HG02642 (cell line): ENCODE results near the gene APBA2.

Experiments
- ATAC-seq: cut with Tn5 transposase; IDR thresholded peaks from one replicate; pipeline ENCODE4 v1.9.1; 2021; ENCODE audit warnings: mild to moderate bottlenecking; ENCODE audit not compliant: unreplicated experiment, poor library complexity

Gene APBA2

DNA sequence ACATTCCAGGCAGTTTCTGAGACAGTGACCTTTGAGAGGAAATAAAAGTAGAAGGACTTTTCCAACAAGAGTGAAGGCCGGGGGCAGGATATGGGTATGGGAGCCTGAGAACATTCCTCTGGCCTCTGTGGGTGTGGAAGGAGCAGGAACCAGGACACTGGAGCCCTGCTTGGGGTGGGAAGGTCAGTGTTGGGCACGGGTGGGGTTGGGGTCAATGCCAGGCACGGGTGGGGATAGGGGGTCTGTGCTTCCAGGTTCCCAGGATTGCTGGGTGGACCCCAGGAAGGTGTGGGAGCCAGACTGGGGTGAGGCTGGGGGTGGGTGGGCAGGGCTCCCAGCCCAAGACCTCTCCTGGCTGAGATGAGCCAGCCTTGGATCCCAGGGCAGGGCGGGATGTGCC lies 220.3 kb downstream of the APBA2 start:
- no peak for ATAC-seq

DNA sequence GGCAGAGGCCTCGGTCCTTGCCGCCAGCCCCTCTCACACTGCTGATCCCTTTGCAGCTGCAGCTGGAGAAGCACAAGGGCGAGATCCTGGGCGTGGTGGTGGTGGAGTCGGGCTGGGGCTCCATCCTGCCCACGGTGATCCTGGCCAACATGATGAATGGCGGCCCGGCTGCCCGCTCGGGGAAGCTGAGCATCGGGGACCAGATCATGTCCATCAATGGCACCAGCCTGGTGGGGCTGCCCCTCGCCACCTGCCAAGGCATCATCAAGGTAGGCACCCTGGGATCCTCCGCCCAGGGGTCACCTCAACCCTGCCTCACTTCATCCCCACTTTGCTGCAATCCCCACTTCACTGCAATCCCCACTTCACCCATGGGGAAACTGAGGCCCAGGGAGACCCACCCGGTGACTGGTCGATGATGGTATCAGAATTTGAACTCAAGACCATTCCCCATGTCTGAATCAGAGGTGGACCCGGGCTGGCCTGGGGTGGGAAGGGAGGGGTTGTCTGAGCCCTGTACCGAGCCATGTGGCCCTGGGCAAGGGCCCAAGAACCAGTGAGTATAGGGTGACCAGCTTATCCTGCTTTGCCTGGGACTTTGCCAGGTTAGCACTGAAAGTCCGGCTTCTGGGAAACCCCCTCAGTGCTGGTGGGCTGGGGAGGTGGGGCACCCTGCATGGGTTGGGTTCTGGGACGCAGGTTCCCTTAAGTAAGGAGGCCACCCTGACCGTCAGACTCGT lies 220.9 kb downstream of the APBA2 start:
- ATAC-seq = no peak

DNA sequence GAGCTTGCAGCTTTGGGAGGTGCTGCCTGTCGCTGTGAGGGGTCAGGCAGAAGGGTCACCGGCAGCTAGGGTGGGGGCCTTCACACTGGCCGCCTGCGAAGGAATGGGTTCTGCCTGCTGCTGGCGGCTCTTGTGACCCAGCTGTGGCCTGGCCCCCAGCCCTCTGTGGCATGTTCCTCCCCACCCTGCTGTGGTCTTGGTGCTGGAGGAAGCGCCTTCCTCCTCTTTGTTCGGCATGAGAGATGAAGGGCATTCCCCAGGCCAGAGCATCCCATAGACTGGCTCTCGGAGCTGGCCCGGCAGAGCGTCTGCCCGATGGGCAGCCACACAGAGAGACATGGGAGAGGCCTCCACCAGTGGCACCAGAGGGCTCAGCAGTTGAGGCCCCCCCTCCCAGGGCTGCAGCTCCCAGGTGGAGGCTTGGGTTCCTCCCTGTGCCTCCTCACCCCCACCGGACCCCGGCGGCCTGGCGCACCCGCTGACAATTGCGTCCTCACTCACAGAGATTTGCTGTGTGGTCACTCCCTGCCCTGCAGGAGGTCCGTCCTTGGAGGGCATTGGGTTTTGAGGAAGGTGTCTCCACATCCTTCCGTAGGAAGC lies 221.6 kb downstream of the APBA2 start:
- ATAC-seq = no peak

DNA sequence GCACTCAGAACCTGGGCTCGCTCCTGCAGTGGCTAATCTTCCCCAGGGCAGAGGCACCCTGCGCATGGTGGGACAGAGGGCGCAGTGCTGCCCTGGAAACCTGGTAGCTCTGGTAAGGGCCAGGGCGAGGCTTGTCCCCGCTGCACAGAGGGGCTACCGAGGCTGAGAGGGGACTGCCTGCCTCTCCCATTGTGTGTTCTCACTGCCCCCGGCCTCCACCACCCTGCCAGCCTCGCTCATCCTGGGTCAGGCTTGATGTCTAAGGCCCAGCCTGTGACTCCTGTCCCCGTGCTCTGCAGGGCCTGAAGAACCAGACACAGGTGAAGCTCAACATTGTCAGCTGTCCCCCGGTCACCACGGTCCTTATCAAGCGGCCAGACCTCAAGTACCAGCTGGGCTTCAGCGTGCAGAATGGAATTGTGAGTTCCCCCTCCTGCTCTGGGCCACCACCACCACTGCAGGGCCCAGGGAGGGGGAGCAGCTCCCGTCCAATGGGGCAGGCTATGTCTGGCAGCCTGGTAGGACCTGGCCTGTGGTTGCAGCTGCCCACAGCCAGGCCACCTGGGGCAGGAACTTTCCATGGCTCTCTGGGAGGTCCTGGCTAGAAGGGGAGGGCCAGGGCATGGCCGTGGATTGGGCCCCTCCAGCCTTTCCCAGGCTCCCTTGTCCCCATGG lies 222.3 kb downstream of the APBA2 start:
- no peak for ATAC-seq

DNA sequence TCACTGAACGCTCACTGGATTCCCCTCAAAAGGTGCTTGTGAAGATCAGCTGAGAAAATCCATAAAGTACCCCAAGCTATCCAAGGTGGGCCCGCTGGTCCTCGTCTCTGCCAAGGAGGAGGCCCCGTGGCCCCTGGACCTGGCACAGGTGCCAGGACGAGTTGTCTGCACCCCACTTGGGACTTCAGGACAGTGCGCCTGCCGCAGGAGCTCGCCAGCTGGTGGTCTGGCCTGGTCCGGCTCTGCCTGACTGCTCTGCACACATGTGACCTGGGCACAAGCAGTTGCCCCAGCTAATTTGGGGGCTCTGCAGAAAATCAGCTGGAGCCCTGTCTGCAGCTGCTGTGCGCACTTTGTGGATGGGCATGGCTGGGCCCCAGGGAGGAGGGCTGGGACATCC lies 224.0 kb downstream of the APBA2 start:
- ATAC-seq = no peak

DNA sequence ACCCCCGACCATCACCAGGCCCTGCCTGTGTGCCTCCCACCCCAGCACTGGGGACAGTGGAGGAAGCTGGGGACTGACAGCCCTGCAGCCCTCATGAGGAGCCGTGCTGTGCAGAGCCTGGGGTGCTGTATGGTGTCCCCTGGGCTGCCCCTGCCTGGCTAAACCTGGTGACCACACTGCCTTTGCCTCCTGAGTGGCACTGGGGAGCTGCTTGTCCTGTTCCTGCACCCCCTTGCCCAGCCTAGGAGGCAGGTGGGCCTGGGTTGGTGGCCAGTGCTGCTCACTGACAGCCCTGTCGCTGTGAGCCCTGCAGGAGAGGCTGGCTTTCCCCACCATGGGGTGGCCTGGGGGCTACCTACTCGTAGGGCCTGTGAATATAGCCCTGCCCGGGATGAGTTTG lies 224.4 kb downstream of the APBA2 start:
- ATAC-seq = no peak

DNA sequence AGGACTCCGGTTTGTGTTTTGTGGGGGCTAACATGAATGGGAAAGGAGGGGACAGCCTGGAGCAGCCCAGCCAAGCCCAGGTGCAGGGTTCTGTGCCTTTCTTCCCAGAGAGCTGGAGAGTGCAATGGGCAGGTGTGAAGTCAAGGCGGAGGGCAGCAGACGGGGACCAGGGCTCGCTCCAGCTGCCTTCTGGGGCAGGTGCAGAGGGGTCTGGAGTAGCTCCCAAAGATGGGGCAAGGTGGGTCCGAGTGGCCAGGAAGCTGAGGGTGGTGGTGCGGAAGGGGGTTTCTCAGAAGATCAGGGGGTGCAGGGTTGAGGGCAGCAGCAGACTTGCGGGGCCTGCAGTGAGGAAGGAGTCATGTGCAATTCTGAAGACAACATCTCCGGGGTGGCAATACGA lies 225.0 kb downstream of the APBA2 start:
- ATAC-seq = no peak

DNA sequence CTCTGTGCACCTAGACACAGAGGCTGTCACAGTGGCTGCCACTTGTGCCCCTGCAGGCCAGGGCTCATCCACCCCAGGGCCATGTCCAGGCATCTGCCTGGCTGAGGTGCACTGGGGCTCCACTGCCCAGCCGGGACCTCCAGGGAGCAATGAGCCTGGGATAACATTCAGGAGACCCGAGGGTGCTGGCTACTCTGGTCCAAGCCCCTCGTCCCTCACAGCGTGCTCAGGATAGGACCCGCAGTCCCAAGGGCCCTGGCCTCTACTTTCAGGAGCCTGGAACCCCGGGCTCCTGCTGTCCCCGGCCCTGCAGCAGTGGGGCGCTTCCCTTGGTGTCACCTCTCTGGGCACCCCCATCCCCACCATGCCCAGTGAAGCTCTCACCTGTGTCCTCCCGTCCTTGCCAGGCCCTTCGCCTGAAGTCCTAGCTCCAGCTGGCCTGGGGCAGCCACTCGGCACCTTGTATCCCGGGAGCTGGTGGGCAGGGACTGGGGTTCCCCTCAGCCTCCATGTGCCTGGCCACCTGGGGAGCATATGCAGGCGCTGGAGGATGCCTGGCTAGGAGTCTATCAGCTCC lies 226.0 kb downstream of the APBA2 start:
- ATAC-seq = no peak

DNA sequence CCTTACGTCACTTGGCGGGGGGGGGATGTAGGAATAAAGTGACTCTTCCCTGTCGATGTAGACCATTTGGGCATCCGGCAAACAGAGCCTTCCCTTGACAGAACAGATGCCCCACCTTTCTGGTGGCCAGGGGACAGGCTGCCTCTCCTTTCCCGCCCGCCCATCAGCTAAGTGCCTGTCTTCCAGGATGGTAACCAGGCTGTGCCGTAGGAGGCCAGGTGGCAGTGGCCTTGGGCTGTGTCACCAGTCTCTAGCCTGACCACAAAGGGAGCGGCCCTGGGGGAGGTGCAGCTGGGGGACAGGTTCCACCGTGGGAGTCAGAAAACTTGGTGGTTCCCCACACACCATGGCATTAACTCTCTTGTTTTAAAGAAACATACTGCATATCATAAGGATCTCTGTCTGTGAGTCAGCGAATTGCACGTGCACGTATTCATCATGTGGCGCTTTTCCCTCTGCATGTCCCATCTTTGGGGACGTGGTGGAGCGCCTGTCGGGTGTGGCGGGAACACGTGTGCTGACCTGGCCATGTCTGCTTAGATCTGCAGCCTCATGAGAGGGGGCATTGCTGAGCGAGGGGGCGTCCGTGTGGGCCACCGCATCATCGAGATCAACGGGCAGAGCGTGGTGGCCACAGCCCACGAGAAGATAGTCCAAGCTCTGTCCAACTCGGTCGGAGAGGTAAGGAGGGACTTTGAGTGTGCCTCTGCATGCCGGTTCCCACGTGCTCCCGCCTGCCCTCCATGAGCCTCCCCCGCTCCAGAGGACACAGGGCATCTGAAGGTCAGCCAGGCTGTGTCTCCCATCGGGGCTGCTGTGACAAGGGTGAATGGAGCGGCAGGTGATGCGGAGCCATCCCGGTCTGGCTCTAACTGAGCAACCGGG lies 227.8 kb downstream of the APBA2 start:
- no peak for ATAC-seq

DNA sequence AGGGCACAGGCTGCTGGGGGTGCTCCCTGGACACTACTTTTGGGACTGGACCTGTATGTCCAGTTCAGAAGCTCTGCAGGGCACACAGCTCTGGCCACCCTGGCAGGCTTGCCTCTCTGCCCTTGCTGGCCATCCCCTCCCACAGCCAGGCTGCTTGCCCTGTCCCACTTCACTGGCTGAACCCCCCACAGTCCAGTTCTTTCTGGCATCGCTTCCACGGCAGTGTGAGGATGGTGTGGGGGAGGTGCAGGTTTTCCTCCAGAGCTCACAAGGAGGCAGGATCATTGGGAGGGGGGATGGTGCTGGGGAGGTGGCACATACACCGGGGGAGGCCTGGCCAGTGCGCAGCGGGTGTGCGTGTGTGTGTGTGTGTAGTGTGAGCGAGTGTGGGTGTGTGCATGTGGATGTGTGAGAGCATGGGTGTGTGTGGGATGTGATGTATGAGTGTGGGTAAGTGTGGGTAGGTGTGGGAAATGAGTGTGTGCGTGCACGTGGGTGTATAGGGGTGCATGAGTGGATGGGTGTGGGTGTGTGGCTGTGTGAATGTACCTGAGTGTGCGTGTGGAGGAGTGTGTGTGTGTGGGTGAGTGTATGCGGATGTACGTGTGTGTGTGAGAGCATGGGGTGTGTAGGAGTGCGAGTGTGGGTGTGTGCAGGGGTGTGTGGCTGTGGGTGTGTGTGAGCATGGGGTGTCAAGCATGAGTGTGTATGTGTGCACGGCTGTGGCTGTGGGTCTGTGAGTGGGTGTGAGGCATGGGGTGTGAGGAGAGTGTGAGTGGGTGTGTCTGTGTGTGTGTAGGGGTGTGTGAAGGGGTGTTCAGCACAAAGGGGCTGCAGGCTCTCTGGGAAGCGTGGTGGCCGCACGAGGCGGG lies 228.7 kb downstream of the APBA2 start:
- ATAC-seq = no peak

DNA sequence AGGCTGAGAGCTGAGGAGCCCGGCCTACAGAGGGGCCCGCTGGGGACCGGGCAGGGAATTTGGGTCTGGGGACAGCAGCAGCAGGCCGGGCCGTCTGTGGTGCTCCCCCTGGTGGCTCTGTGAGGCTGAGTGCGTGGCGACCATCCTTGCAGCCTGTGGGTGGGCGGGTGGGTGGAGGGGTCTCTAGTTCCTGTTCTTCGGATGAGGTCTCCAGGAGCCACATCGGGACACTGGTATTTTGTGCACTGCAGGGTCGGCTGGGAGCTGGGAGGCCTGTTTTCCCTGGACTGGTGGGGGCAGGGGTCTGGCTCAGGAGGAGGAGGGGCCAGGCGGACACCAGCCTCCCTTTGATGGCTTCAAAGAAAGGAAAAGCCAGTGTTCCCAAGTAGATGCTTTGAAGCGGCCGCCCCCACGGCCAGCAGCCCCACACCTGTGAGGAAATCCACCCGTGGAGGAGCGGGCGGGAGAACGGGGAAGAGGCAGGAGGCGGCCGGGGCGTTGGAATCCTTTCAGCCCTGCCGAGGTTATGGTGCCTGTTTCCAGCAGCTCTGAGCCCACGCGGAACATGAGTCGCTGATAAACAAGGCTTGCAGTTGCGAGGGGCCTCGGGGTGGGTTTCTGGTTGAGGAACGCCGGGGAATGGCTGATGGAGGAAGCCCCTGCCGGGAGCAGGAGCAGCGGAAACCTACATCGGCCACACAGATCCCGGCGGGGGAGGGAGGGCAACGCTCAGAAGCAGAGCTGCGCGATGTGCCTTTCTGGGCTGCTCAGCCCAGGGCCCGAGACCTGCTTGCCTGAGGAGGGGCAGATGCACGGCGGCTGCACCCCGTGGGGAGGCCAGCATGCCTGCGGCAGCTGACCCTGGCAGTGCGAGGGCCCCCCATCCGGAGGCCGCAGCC lies 229.6 kb downstream of the APBA2 start:
- no peak for ATAC-seq

DNA sequence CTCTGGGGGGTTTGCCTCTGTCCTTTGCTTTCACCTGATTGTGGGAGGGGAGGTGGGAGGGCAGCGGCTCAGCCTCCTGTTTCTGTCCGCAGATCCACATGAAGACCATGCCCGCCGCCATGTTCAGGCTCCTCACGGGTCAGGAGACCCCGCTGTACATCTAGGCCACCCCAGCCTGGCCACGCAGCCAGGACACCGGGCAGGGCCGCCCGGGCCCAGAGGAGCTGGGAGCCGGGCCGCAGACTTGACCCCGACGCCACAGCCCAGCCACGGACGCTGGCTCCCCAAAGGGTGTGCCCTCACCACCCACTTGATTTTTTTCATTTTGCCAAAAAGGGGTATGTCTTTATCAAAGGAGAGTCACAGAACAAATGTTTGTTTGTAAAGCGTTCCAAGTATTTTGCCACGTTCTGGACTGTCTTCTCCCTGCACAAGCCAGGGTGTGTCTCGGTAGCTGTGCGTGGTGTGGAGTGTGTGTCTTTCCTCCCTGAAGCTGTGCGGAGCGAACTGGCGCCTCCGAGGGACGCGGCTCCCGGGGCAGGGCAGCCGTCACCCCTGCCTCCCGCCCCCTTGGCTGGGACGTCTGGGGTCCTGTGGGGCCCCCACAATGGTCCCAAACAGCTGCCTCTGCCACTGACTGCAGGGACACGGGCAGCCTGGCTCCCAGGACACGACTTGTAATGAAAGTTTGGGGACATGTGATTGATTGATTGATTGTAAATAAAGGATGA lies 231.4 kb downstream of the APBA2 start:
- ATAC-seq = no peak

DNA sequence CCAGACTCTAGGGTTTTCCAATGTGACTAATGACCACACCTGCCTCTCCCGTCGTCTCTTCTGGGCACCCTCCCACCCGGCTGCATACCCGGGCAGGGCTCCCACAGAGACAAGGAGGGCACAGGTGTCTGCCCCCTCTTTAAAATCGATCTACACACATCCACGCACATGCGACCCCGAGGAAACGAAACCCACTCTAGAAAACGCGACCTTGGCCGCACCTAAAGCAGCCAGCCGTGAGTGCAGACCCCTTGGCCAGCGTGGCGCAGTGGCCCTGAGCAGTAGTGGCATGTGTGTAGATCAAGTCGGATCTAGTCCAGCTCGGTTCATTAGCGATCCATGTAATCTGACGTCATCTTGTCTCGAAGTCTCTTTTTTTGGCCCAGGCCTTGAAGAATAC lies 232.0 kb downstream of the APBA2 start:
- ATAC-seq = no peak

DNA sequence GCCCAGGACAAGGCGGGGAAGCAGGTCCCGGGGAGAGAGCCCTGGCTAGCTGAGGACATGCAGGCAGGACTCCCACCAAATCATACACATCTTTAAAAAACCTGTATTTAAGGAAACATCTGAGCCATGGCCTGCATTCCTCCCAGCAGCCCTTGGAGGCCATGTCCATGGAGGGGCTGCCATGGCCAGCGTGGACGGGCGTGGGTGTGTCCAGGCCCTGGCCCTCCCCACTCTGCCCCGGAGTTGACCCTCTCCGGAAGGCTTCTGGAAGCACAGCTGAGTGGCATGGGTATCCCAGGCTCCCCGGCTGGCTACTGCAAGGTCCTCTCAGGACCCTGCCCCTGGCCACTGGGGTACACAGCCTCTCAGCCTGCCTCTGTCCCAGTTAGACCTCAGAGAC lies 234.1 kb downstream of the APBA2 start:
- ATAC-seq = no peak

DNA sequence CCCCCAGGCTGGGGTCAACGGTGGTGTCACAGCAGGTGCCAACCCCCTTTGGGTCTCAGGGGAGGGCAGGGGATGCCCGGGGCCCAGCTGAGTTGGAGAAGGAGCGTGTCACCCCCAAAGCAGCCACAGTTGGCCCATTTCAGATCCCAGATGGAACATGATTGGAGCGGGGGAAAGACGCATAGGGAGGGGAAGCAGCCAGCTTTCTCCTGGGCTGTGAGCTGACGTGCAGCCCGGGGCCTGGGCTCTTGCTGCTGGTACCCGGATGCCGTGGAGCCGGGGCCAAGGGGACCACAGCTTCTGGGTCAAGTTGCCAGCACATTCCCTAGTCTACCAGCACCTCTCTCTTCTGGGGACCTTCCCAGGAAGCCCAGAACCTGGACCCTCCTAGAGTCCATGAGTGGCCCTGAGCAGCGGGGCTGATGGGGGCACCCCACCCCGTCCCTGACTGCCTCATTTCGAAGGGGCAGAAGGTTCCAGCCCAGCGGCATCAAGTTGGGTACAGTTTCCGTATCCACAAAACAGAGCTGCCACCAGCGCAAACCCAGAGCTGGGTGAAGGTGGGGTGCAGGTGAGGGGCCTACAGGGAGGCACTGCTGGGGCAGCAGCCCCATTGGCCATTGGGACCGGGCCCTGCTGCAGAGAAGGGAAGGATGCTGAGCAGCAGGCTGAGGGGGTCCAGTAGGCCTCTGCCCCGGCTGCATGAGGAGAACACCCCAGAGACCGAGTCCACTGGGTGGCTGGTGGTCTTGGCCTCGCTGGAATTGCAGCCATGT lies 235.0 kb downstream of the APBA2 start:
- no peak for ATAC-seq

DNA sequence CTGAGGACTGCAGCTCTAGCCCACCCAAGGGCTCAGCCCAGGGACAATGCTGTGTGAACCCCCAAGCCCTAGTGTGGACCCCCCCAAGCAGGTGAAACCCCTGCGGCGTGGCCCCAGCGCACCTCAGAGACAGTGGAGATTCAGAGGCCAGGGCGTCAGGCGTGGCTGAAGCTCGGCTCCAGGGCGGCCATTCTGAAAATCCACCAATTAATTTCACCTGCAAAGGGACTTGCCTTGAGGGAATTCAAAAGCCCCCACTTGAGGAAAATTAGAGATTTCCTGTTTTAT lies 235.5 kb downstream of the APBA2 start:
- no peak for ATAC-seq

DNA sequence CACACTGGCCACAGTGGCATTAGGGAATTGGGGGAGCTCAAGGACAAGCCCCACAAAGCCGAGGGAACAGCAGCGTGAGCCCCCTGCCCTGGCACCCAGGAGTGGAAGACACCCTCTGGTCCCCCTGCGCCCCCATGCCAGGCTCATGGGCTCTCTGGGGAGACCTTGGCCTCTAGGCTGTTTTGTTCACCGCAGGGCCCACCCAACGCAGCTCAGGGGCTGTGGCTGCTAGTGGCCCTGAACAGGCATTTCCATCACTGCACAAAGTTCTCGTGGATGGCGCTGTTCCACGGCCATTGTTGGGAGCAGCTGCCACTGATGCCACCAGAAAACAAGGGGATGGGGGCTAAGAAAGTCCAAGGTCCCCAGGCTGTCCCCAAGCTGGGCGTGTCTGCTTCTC lies 236.1 kb downstream of the APBA2 start:
- ATAC-seq = no peak
